GM20431 (cell line): ENCODE data around the gene KDM3A.
"Not testable (repeated sequence)": the region's sequence is repeated elsewhere in the genome, so short reads cannot be mapped to it uniquely, and the experiment has no call there.

Experiments used
- in situ Hi-C: fragments of 300-500 bp; cut with MseI, MboI; formaldehyde crosslinking; loops from one replicate; pipeline ENCODE4 v1.15.0; 2020; ENCODE audit warnings: low sequenced_read_pairs; ENCODE audit not compliant: unreplicated experiment

The KDM3A gene

GRCh38 chr2:86471637-86472036 is 30.5 kb downstream of the KDM3A start:
- in situ Hi-C loops: no loop called here

GRCh38 chr2:86476092-86476491 is 34.9 kb downstream of the KDM3A start:
- in situ Hi-C loops: no loop called here

- in situ Hi-C loops: no loop called here
These were observed 35.7 kb downstream of the KDM3A start for GRCh38 chr2:86476918-86477317.

- in situ Hi-C loops: no loop called here
These were observed 36.2 kb downstream of the KDM3A start for GRCh38 chr2:86477349-86477748.

DNA sequence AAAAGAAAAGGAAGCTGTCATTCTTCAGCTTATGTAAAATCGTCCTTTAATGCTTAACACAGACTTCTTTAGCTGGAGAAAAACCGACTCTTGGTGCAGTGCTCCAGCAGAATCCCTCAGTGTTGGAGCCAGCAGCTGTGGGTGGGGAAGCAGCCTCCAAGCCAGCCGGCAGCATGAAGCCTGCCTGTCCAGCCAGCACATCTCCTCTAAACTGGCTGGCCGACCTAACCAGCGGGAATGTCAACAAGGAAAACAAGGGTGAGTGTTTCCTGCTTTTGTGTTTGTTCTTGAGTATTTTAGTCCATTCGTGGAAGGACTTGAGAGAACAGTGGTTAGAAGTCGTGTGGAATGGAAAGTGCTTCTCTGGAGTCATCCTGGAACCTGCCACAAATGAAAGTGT is 38.9 kb downstream of the KDM3A start:
- in situ Hi-C loops: no loop called here

- in situ Hi-C loops: no loop called here
These were observed 40.9 kb downstream of the KDM3A start for GRCh38 chr2:86482034-86482433.

GRCh38 chr2:86484385-86484784 is 43.2 kb downstream of the KDM3A start:
- in situ Hi-C loops: no loop called here

DNA sequence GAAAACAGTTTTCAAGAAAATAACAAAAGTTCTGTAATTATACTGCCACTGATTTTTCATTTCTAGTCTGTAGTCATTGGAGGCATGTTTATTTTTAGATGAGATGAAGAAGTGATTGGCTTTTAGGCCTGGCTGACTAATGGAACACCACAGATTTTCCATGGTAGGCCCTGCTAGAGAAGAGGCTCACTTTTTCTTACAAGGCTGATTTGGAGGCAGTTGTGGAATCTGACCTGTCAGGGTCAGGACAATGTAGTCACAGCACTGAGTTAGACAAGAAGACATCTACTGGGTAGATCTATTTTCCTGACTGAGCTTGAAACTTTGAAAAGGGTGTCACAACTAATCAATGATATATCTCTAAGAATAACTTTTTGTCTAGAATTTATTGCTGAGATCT is 43.9 kb downstream of the KDM3A start:
- in situ Hi-C loops: no loop called here

DNA sequence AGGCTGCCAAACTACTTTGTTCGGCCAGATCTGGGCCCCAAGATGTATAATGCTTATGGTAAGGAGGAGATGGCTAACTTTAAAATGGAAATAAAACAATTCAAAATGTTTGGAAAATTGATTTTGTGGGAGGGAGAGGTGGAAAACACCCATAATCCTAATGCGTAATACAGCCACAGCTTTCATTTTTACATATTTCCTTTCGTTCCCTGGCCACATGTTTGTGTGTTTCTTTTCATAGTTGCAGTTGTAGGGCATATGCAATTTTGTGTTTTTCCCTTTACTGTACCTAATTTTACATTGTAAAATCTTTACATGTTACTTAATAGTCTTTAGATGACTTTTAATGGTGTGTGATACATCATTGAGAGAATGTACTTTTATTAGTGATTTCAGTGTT is 44.6 kb downstream of the KDM3A start:
- in situ Hi-C loops: no loop called here

- in situ Hi-C loops: no loop called here
These were observed 45.9 kb downstream of the KDM3A start for GRCh38 chr2:86487062-86487461.

DNA sequence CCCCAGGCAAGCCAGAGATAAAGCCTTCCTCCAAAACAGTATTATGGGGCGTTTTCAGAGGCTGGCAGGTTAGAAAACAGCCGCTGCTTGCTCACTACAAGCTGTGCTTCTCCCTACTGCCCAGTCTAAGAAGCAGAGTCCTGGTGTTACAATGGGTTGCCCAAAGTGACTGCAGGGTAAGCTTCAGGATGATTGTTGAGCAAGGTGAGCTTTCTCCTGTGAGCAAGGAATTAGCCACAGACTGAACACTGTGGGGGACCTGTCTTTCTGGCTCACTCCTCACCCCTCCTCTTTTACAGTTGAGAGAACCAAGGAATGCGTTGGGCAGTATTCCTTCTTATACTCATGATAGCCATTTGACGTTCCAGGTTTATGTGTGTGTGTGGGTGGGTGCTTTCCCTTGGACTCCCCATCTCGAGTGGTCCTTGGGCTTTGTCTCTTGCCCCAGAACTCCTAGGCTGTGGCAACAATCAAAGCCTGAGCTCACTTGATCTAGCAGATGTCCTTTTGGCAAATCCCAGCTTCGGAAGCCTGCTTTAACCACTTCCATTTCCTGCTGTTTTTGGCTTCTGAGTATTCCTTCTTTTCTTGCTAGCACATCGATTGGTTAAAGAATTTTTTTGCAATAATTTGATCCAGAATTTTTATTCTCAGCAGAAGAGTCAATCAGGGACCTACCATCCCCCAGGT is 47.5 kb downstream of the KDM3A start:
- in situ Hi-C loops: no loop called here

DNA sequence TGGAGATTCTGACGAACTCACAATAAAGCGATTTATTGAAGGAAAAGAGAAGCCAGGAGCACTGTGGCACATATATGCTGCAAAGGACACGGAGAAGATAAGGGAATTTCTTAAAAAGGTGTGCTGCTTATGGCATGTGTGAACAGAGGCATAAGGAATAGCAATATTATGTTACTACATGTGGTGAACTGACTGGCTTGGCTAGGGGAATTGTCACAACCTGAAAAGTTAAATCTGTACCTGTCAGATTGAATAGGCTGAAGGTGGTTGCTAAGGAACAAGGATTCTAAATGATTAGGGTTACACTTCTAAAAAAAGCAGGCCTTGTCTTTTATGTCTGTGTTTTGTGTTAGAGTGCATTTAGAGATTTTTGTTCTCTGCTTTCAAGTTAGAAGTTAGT is 48.4 kb downstream of the KDM3A start:
- in situ Hi-C loops: no loop called here

DNA sequence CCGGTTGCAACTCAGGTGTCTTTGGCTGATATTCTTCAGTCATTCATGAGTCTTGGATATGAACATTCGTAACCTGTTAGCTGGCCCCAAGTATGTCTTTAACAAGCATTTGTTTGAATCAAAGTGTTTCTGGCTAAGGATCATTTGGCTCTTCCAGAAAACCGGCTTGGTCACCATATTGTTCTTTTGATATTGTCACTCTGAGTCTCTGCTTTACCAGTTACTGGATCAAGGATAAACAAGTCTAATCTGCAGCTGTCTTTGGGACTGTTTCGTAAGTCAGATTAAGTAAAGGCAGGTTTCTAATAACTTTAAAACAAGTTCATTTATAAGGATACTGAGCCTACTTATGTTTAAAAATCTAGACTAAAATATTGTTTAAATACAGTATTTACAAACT is 49.1 kb downstream of the KDM3A start:
- in situ Hi-C loops: no loop called here

- in situ Hi-C loops: no loop called here
These were observed 49.9 kb downstream of the KDM3A start for GRCh38 chr2:86491088-86491487.

GRCh38 chr2:86492048-86492453 is 50.9 kb downstream of the KDM3A start:
- in situ Hi-C loops: no loop called here

DNA sequence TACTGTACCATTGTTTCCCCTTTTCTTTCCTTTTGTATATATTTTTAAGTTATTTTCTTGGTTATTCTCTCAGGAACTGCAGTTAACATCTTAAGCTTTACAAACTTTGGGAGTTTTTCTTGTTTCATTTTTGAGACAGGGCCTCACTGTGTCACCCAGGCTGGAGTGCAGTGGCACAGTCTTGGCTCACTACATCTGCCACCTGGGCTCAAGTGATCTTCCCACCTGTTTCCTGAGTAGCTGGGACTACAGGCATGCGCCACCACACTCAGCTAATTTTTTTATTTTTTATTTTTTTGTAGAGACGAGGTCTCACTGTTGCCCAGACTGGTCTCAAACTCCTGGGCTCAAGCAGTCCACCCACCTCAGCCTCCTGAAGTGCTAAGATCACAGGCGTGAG is 55.2 kb downstream of the KDM3A start:
- in situ Hi-C loops: not testable (repeated sequence)

DNA sequence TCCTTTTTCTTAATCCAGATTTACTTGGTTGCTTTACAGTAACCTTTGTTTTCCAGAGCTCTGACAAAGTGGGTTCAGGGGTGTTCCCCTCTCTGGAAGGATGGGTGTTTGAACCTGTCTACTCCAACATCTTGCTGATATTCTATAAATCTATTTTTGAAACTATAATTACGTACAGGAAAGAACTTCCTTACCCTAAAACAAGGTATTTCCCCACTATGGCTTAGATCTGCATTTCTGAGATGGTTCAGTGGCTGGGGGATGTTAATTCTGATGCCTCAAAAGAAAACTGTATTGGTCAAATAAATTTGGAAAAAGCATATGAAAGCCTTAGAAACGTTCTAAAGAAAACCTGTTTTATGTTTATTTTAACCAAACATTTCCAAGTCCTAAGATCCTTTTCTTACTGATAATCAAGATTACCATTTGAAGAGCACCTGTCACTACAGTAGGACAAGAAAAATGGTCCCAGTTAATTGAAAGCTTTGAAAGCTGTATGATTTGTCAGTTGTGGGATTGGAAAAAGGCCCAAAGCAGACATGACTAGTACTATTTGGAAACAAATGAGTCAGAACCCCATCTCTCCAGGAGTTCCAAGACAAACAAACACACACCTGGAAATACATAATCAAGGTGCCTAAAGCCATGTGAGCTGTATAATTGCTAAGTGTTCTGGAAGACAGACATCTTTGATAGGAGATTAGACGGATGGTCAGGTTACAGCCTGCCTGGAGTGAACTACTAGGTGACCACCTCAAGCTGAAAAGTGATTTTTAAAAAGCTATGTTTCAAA is 57.5 kb downstream of the KDM3A start:
- in situ Hi-C loops: no loop called here

DNA sequence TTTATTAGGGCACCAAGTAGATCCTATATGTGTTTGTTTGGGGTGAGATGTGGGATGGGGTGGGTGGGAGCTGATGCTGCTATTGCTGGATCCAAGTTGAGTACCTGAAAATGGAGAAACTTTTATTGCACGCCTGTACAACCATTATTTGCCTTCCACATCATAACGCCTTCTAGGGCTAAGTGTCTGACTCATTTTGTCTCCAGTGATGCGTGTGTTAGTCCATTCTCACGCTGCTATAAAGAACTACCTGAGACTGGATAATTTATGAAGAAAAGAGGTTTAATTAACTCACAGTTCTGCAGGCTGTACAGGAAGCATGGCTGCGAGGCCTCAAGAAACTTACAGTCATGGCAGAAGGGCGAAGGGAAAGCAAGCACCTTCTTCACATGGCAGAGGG is 58.2 kb downstream of the KDM3A start:
- in situ Hi-C loops: no loop called here

GRCh38 chr2:86500325-86501083 is 59.3 kb downstream of the KDM3A start:
- in situ Hi-C loops: no loop called here

DNA sequence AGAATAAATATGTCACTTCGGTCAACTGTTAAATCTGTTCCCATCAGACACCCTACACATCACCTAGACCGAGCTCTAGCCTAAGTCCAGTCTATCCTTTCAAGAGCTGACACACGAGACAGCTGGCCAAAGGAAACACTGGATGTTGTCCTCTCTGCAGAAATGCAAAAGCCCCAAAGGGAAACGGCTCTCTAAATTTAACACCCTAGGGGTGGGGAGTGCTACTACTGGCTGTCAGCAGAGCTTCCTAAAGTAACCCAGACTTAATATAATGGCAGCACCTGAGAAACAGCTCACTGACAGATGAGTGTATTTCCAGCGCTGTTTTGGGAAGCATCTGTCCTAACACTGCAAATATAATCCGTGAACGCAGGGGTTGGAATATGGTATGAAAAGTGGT is 66.4 kb downstream of the KDM3A start:
- in situ Hi-C loops: no loop called here

GRCh38 chr2:86510436-86510933 is 69.3 kb downstream of the KDM3A start:
- in situ Hi-C loops: no loop called here
